ENCODE results near the gene NIFK.
"Not testable (repeated sequence)": the region's sequence is repeated elsewhere in the genome, so short reads cannot be mapped to it uniquely, and the experiment has no call there.

The NIFK gene

DNA sequence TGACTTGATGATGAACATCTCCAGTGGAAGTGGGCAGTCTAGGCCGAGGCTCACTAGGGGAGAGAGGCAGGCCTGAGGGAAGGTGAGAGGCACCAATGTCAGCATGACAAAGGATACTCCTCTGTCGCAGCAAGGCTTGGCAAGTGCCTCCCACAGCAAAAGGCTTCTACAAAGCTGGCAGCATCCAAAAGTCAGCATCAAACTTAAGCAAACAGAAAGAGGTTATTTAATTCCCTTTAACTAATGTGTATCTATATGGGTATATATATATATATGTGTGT lies 41.6 kb downstream of the NIFK start:
- DNase-seq: no peak

DNA sequence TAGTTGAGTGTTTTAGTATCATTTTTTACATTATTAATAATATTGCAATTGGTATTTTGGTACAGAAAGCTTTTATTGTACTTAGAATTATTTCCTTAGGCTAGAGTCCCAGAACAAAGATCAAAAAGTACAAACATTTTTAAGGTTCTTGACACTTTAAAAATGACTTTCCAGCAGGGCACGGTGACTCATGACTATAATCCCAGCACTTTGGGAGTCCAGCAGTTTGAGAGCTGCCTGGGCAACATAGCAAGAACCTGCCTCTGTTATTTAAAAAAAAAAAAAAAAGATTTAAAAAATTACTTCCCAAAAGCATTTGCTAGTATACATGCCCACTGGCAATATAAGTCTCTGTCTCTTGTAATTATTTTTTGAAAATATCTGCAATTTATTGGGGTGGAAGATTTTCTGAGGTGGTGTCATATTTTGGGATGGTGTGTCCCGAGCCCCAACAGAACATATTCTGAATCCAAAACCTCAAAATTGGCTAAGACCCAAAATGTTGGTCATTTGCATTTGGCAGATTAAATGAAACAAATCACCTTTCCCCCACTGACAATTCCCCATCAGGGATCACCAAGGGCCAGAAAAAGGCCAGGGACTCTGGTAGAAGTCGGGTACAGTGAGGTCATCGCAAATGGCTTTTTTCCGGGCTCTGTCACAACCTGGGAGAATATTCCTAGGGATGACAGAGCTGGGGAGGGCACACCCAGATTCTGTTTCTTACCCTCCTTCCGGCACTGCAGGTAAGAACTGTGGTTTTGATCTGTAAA lies 42.1 kb downstream of the NIFK start:
- no peak for DNase-seq

DNA sequence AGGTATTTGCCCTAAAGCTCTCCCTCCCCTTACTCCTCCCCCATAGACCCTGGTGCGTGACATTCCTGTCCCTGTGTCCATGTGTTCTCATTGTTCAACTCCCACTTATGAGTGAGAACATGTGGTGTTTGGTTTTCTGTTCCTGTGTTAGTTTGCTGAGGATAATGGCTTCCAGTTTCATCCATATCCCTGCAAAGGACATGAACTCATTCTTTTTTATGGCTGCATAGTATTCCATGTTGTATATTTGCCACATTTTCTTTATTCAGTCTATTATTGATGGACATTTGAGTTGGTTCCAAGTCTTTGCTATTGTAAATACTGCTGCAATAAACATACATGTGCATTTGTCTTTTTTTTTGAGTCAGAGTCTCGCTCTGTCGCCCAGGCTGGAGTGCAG lies 46.1 kb downstream of the NIFK start:
- DNase-seq: not testable (repeated sequence)

DNA sequence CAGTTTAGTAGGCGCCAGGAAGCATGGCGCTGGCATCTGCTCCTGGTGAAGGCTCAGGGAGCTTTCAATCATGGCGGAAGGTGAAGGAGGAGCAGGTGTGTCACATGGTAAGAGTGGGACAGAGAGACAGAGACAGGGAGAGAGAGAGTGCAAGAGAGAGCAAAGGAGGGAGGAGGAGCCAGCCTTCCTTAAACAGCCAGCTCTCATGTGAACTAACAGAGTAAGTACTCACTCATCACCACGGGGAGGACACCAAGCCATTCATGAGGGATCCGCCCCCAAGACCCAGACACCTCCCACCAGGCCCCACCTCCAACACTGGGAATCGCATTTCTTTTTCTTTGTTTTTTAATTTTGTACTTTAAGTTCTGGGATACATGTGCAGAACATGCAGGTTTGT lies 46.6 kb downstream of the NIFK start:
- no peak for DNase-seq

DNA sequence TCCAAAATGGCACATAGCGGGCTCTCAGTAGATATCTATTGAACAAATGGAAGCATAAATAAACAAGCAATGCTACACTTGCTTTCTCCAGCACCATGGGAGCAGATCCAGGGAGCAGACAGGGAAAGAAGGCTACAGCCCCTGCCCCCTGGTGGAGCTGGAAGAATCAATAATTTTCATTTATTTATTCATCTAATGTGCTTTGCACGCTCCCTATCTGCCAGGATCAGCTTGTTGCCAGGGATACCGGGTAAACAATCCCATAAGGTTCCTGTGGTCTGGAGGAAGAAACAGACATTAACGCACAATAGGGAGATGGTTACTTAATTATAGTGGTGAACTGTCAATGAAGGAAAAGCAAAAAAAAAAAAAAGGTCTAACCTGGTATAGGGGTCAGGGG lies 47.3 kb downstream of the NIFK start:
- no peak for DNase-seq

DNA sequence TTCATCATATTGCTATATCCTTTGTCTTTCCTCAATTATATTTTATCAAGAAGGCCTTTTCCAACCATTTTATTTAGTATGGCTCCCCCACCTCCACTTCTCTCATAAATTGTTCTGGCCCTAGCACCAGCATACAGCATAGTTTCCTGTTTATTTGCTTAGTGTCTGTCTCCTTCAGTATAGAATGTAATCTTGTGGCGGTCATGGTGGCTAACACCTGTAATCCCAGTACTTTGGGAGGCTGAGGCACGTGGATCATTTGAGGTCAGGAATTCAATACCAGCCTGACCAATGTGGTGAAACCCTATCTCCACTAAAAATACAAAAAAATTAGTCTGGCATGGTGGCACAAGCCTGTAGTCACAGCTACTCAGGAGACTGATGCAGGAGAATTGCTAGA lies 47.9 kb downstream of the NIFK start:
- DNase-seq: no peak

DNA sequence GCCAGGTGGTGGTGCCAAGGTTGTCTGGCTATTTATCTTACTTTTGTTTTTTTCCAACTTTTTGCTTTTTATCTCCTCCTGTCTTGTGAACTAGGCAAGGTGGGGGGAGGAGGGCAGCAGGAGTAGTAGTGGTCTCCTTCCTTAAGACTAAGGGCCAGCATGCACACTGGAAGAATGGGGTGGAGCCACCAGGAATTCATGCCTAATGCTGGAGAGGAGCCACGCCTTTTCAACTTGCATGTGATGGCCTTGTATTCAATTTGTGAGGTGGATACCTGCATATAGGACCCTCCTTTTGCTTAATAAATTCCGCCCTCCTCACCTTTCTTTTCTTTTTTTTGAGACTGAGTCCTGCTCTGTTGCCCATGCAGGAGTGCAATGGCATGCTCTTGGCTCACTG lies 49.8 kb downstream of the NIFK start:
- DNase-seq: no peak

GRCh38 chr2:121686218-121686617 lies 50.5 kb downstream of the NIFK start:
- DNase-seq: no peak

- DNase-seq: no peak
These were observed 54.0 kb downstream of the NIFK start for GRCh38 chr2:121682396-121683298.

- DNase-seq: no peak
These were observed 58.8 kb downstream of the NIFK start for GRCh38 chr2:121677855-121678254.
